KMS-11 (cell line): ENCODE results near the gene ADPRM.

Experiments used
- H2AFZ ChIP-seq: fragments of 200-600 bp; sonication (generic); 2 replicates; pipeline ENCODE4 v1.6.1; 2016; ENCODE audit warnings: antibody characterized with exemption, mixed run types, low read depth
- H3K27ac ChIP-seq: fragments of 200-600 bp; sonication (generic); 2 replicates; pipeline ENCODE4 v1.6.1; 2016; ENCODE audit warnings: mild to moderate bottlenecking, mixed run types
- H3K27me3 ChIP-seq: fragments of 200-600 bp; sonication (generic); 2 replicates; pipeline ENCODE4 v1.6.1; 2017; ENCODE audit warnings: mild to moderate bottlenecking, low read depth, mixed run types, moderate library complexity; ENCODE audit not compliant: insufficient read depth
- H3K36me3 ChIP-seq: fragments of 200-600 bp; sonication (generic); 2 replicates; pipeline ENCODE4 v1.6.1; 2017; ENCODE audit warnings: mild to moderate bottlenecking, mixed run types; ENCODE audit not compliant: insufficient read depth
- H3K4me1 ChIP-seq: fragments of 200-600 bp; sonication (generic); 2 replicates; pipeline ENCODE4 v1.6.1; 2016; ENCODE audit warnings: mild to moderate bottlenecking, low read depth, mixed run types; ENCODE audit not compliant: poor library complexity, severe bottlenecking
- H3K4me2 ChIP-seq: fragments of 200-600 bp; sonication (generic); 2 replicates; pipeline ENCODE4 v1.7.0; 2016; ENCODE audit warnings: mild to moderate bottlenecking, mixed run types
- H3K4me3 ChIP-seq: fragments of 200-600 bp; sonication (generic); IDR thresholded peaks from 2 replicates; pipeline ENCODE4 v1.6.1; 2017; ENCODE audit warnings: low read depth, low read length, mixed read lengths; ENCODE audit not compliant: insufficient read depth
- H3K79me2 ChIP-seq: fragments of 200-600 bp; sonication (generic); 2 replicates; pipeline ENCODE4 v1.6.1; 2016; ENCODE audit warnings: low read depth, mixed run types; ENCODE audit not compliant: insufficient read depth
- H3K9ac ChIP-seq: fragments of 200-600 bp; sonication (generic); 2 replicates; pipeline ENCODE4 v1.6.1; 2016; ENCODE audit warnings: mild to moderate bottlenecking, mixed run types
- H4K20me1 ChIP-seq: fragments of 200-600 bp; sonication (generic); 2 replicates; pipeline ENCODE4 v1.6.1; 2016; ENCODE audit warnings: mild to moderate bottlenecking, mixed run types; ENCODE audit not compliant: insufficient read depth
- TF ChIP-seq, protein P1 (sequence below): fragments of 200-600 bp; sonication (generic); conservative IDR thresholded peaks from 2 replicates; pipeline ENCODE4 v1.6.1; 2017; ENCODE audit warnings: low read depth, mild to moderate bottlenecking, antibody characterized with exemption, low read length, moderate library complexity, mixed read lengths

The ADPRM gene

DNA sequence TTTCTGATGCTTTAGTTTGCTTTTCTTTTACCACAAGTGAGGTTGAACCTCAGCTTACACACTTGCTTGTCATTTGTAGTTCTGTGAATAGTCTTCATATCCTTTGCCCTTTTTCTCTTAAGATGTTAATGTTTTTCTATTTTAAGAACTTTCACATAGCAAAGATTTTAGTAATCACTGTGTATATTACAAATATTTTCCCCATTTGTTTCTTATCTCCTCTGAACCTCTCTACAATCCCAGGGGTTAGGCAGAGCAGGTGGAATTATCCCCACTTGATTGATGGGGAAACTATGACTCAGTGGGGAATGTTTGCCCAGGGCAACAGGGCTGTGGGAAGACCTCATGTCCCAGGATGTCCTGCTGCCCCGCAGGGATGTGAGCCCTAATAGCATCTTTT, 28.6 kb upstream of the ADPRM start:
- no peak overlapping the region for H2AFZ ChIP-seq
- TF ChIP-seq, protein P1, sequence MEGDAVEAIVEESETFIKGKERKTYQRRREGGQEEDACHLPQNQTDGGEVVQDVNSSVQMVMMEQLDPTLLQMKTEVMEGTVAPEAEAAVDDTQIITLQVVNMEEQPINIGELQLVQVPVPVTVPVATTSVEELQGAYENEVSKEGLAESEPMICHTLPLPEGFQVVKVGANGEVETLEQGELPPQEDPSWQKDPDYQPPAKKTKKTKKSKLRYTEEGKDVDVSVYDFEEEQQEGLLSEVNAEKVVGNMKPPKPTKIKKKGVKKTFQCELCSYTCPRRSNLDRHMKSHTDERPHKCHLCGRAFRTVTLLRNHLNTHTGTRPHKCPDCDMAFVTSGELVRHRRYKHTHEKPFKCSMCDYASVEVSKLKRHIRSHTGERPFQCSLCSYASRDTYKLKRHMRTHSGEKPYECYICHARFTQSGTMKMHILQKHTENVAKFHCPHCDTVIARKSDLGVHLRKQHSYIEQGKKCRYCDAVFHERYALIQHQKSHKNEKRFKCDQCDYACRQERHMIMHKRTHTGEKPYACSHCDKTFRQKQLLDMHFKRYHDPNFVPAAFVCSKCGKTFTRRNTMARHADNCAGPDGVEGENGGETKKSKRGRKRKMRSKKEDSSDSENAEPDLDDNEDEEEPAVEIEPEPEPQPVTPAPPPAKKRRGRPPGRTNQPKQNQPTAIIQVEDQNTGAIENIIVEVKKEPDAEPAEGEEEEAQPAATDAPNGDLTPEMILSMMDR: no peak
- no peak overlapping the region for H3K27ac ChIP-seq
- H3K4me3 ChIP-seq: no peak overlapping the region
- H3K79me2 ChIP-seq: no peaks in the 10 kb centered on the region
- H3K9ac ChIP-seq: no peak overlapping the region
- no peaks in the 10 kb centered on the region for H4K20me1 ChIP-seq
- H3K4me2 ChIP-seq: no peak overlapping the region
- H3K27me3 ChIP-seq: no peaks in the 10 kb centered on the region
- H3K4me1 ChIP-seq: no peaks in the 10 kb centered on the region
- H3K36me3 ChIP-seq: no peaks in the 10 kb centered on the region

DNA sequence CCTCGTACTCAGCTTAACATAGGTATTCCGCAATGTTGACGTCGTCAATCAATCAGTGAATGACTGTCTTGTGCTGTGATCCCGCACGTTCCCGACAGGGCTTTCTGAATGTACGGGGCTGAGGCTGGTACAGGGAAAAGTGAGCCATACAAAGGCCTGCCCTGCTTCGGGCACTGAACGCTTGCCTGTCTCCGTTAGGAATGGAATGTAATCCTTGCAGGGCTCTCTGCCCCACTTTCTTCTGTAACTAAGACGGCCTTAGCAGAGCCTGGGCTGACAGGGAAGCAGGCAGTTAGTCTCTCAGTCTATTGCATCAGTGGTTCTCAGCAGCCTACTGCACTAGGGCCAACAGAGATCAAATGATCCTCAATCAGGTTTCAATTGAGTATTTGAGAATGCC, 24.1 kb upstream of the ADPRM start:
- Histone ChIP-seq H2AFZ (no peak overlapping the region), H3K4me2 (no peak overlapping the region), H3K4me3 (no peak overlapping the region), H3K79me2 (no peaks in the 10 kb centered on the region), H3K27ac (no peak overlapping the region), H3K4me1 (no peaks in the 10 kb centered on the region), H3K9ac (no peak overlapping the region), H3K36me3 (no peaks in the 10 kb centered on the region), H3K27me3 (no peaks in the 10 kb centered on the region), H4K20me1 (no peaks in the 10 kb centered on the region)
- TF ChIP-seq, protein P1: no peak

DNA sequence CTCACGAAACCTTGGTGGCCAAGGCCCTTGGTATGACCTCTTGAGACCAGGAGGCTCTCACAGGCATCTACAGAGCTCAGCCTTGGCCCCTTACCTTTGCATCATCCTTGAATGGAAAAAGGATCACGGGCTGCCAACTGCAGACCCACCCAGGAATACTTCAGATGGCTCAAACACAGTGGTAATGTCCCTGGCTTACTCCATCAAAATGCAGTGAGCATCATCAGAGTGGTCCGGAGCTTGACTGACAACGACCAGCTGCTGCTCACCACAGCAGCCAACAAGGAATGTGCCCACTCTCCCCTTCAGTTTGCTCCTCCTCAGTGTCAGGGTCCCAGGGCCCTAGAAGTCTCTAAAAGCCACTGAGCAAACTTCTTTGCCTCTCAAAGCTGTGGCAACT, 22.7 kb upstream of the ADPRM start:
- Histone ChIP-seq H3K4me1 (no peaks in the 10 kb centered on the region), H3K27me3 (no peaks in the 10 kb centered on the region), H3K27ac (no peak overlapping the region), H3K79me2 (no peaks in the 10 kb centered on the region), H3K4me2 (no peak overlapping the region), H3K9ac (no peak overlapping the region), H2AFZ (no peak overlapping the region), H3K36me3 (no peaks in the 10 kb centered on the region), H4K20me1 (no peaks in the 10 kb centered on the region), H3K4me3 (no peak overlapping the region)
- TF ChIP-seq, protein P1: no peak

DNA sequence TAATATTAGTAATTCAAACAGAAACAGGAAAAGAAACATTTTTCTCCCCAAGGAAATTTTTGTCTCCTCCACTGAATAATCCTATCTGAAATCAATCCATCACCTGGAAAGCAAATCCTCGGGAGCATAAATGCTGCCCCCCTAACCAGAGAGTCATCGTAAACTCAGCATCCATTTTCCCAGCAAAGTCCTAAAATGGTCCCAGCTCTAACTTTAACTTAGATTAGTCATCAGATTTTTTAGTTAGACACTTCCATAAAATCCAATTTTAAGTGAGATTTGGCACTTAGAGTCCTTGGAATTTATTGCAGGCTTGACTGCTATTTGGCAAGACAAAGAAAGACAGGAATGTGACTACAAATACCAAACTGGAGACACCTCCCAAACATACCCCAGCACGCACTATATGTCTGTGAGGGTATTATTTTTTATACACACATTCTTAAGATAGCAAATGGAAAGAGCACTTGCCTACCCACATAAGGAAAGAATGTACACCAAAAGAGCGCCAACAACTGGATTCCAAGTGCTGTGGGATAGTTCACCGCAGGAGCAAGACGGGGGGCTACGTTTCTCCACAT, 15.4 kb upstream of the ADPRM start:
- H3K27me3 ChIP-seq: no peaks in the 10 kb centered on the region
- no peak overlapping the region for H3K4me2 ChIP-seq
- no peaks in the 10 kb centered on the region for H4K20me1 ChIP-seq
- no peak overlapping the region for H3K27ac ChIP-seq
- no peaks in the 10 kb centered on the region for H3K4me1 ChIP-seq
- H2AFZ ChIP-seq: no peak overlapping the region
- no peaks in the 10 kb centered on the region for H3K79me2 ChIP-seq
- TF ChIP-seq, protein P1: no peak
- H3K4me3 ChIP-seq: no peak overlapping the region
- no peak overlapping the region for H3K9ac ChIP-seq
- no peaks in the 10 kb centered on the region for H3K36me3 ChIP-seq

DNA sequence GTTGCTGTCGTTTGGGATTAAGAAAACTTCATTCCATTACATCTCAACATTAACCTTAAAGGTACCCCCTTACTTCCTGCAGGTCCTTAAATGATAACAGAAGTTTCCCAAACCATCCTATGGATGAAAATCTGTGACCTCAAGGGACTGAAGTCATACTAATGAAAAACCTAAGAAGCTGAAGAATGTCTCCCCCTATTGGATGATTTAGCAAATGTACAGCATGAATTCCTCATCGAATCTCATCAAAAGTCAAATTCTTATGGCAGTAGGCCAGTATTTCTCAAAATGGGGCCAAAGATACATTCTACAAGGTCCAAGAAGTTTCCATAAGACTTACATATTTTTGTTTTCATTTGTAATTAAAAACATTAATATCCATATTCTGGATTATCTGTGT, 13.5 kb upstream of the ADPRM start:
- H3K9ac ChIP-seq: no peak overlapping the region
- H3K27me3 ChIP-seq: no peaks in the 10 kb centered on the region
- H3K36me3 ChIP-seq: no peaks in the 10 kb centered on the region
- no peaks in the 10 kb centered on the region for H3K4me1 ChIP-seq
- H3K4me3 ChIP-seq: no peak overlapping the region
- no peaks in the 10 kb centered on the region for H3K79me2 ChIP-seq
- no peak overlapping the region for H2AFZ ChIP-seq
- H4K20me1 ChIP-seq: no peaks in the 10 kb centered on the region
- no peak overlapping the region for H3K27ac ChIP-seq
- no peak overlapping the region for H3K4me2 ChIP-seq
- TF ChIP-seq, protein P1: no peak; the same call in 1 of the 2 replicates
